Measurements from ENCODE around the gene DPY19L3.

DNA sequence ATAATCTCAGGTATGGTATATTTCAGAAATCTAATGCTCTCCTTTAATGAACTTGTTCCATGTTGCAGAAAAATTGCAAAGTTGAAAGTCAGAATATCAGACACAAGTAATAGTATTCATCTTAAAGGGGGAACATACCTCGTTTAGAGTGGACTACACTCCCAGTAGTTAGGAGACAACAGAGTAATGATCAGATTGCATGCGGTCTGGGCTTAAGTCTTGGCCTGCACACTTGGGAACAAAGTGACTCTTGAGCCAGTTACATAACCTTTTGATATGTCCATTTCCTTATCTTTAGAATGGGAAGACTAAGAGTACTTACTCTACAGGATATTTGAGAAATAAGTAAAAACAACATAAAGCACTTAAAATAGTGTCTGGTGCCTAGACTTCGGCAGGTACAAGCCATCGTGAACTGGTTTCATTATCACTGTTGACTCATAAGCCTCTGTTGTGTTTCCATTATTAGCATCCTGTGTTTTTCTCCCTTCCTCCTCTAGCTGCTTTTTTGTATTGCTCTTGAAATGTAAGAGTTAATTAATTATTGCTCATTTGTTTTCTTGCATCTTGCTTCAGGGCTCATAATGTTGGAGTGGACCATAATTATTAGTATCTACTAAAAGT, 53.0 kb downstream of the DPY19L3 start:
- TF ChIP-seq, protein P1, sequence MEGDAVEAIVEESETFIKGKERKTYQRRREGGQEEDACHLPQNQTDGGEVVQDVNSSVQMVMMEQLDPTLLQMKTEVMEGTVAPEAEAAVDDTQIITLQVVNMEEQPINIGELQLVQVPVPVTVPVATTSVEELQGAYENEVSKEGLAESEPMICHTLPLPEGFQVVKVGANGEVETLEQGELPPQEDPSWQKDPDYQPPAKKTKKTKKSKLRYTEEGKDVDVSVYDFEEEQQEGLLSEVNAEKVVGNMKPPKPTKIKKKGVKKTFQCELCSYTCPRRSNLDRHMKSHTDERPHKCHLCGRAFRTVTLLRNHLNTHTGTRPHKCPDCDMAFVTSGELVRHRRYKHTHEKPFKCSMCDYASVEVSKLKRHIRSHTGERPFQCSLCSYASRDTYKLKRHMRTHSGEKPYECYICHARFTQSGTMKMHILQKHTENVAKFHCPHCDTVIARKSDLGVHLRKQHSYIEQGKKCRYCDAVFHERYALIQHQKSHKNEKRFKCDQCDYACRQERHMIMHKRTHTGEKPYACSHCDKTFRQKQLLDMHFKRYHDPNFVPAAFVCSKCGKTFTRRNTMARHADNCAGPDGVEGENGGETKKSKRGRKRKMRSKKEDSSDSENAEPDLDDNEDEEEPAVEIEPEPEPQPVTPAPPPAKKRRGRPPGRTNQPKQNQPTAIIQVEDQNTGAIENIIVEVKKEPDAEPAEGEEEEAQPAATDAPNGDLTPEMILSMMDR (IDR thresholded peaks at IDR 0.05): no peak
- TF ChIP-seq POLR2A (IDR thresholded peaks at IDR 0.05): no peak

Data from testis (tissue), 2 donors.